OCI-LY3 (cell line): ENCODE measurements around the gene ABCC8.

ENCODE experiments used
- EZH2phosphoT487 ChIP-seq: fragments of 200-600 bp; shearing (Covaris generic); IDR thresholded peaks from 2 replicates; pipeline ENCODE4 v1.6.1; 2018; ENCODE audit warnings: antibody characterized with exemption, mixed run types, low read depth
- TF ChIP-seq, protein P1 (sequence below): fragments of 200-600, 300-600 bp; sonication (generic); IDR thresholded peaks from 2 replicates; pipeline ENCODE4 v1.5.1; 2014; ENCODE audit warnings: antibody characterized with exemption, low read length, low read depth

DNA sequence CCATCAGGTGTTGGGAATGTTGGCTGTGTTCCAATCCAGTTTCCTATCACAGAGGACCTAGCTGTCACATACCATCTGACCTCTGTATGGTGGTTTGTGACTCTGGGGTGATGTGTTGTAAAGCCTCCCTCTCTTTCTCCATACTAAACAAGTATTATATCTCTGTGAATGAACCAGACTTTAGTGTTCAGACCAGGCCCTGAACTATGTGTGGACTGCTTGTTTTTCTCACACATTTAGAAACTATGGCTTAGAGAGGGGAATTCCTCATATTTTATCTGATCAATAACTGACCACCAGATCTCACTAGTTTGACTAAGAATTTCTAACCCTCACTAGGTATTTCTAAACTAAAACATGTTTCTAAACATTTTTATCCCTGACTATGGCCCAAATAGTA is 107.6 kb downstream of the ABCC8 start:
- TF ChIP-seq, protein P1, sequence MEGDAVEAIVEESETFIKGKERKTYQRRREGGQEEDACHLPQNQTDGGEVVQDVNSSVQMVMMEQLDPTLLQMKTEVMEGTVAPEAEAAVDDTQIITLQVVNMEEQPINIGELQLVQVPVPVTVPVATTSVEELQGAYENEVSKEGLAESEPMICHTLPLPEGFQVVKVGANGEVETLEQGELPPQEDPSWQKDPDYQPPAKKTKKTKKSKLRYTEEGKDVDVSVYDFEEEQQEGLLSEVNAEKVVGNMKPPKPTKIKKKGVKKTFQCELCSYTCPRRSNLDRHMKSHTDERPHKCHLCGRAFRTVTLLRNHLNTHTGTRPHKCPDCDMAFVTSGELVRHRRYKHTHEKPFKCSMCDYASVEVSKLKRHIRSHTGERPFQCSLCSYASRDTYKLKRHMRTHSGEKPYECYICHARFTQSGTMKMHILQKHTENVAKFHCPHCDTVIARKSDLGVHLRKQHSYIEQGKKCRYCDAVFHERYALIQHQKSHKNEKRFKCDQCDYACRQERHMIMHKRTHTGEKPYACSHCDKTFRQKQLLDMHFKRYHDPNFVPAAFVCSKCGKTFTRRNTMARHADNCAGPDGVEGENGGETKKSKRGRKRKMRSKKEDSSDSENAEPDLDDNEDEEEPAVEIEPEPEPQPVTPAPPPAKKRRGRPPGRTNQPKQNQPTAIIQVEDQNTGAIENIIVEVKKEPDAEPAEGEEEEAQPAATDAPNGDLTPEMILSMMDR = no peak
- TF ChIP-seq EZH2phosphoT487 = no peak
